ENCODE results near the gene PTPRD. TPM values are rescaled to one million over a fixed set of nuclear protein-coding genes. Genes with fewer than 3 reads are reported as not detected.

Gene PTPRD
- total RNA-seq, 1 experiment from 2014 or later, result 0.02 TPM

DNA sequence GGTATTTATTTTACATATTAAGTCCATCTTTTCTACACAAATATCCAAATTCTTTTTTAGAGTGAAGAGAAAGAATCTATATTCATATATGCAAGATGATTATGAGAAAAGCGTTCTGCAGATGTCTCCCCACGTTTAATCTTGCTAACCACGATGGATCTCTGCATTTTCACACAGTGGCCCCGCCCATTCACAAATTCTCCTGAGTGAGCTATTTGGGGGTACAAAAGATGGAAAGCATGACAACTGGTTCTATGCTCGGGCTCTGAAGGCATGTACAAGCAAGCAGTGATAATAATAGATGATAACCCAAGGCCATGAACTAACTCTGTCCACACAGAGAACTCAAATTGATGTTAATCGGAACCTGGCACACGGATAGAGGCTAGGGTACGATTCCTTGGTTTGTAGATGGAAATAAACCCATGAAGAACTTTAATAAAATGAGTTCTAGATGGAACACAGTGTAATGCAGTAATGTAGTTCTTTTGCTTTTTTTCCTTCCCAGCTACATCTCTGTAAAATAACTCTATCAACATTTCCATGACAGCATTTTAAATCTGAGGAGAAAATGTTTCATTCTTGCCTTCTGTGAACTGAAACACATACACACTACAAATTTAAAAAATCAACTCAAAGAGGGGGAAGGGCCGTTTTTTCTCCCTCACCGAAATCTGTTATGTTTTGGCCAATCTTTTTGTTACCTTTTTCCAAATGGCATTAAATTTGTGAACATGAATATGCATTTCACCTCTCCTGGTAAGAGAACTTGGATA lies 1961.5 kb downstream of the PTPRD start:
- Histone ChIP-seq H3K27ac (ENCODE audit: low read depth, low read length) (no peak overlapping the region), H4K20me1 (ENCODE audit: insufficient read depth) (no peaks in the 10 kb centered on the region), H3K9me2 (ENCODE audit: insufficient read depth) (no peaks in the 10 kb centered on the region), H3K4me2 (ENCODE audit: low read length) (no peak overlapping the region), H3K4me3 (replicated peaks in 1 of 2; ENCODE audit: low read depth in 1 of 2, low read length in 2 of 2) (no peak overlapping the region), H3K4me1 (ENCODE audit: control insufficient read depth in 1 of 2, insufficient read depth in 2 of 2, low read length in 2 of 2) (no peaks in the 10 kb centered on the region), H3K9ac (ENCODE audit: low read length) (no peak overlapping the region), H3K9me3 (ENCODE audit: control insufficient read depth in 1 of 2, insufficient read depth in 1 of 2, low read depth in 1 of 2, low read length in 2 of 2) (peaks cover 0 to 34% of the 10 kb centered on the region in 2 experiments; a peak in 2 of 4 replicates), H3K79me2 (ENCODE audit: insufficient read depth, low read length) (no peaks in the 10 kb centered on the region), H3K36me3 (ENCODE audit: control insufficient read depth in 1 of 2, insufficient read depth in 2 of 2, low read length in 2 of 2) (no peaks in the 10 kb centered on the region), H2AFZ (ENCODE audit: low read depth, low read length, poor library complexity, severe bottlenecking) (no peak overlapping the region), H3K27me3 (ENCODE audit: insufficient read depth, low read length) (no peaks in the 10 kb centered on the region)
- RAD21 ChIA-PET (ENCODE audit: low non-redundant PET in 1 of 2, low total read pairs in 2 of 2, uncharacterized antibody in 2 of 2, unreplicated experiment in 2 of 2), result no interaction called here
- DNase-seq (ENCODE audit: low read depth, low spot score) (no peak), ATAC-seq (no peak)
- CTCF ChIA-PET, result no interaction called here
- TF ChIP-seq SP1 (IDR thresholded peaks at IDR 0.05; ENCODE audit: low read depth) (no peak), ZNF274 (IDR thresholded peaks at IDR 0.05; ENCODE audit: low read depth, low read length) (no peak), SIN3A (IDR thresholded peaks at IDR 0.05; ENCODE audit: low read depth) (no peak), ZFX (IDR thresholded peaks at IDR 0.05) (no peak), TCF7L2 (IDR thresholded peaks at IDR 0.05; ENCODE audit: borderline replicate concordance, extremely low read depth, insufficient read depth, insufficient read length) (no peak), SRF (IDR thresholded peaks at IDR 0.05; ENCODE audit: low read depth) (no peak), JUND (IDR thresholded peaks at IDR 0.05) (no peak), POLR2A (IDR thresholded peaks at IDR 0.05; ENCODE audit: borderline replicate concordance, extremely low read depth, insufficient read depth, insufficient read length) (no peak), EGR1 (IDR thresholded peaks at IDR 0.05; ENCODE audit: low read depth) (no peak), EZH2phosphoT487 (IDR thresholded peaks at IDR 0.05; ENCODE audit: borderline replicate concordance) (no peak), CBX3 (IDR thresholded peaks at IDR 0.05; ENCODE audit: low read depth) (no peak), FOSL1 (IDR thresholded peaks at IDR 0.05; ENCODE audit: low read depth) (no peak)
- TF ChIP-seq, protein P1, sequence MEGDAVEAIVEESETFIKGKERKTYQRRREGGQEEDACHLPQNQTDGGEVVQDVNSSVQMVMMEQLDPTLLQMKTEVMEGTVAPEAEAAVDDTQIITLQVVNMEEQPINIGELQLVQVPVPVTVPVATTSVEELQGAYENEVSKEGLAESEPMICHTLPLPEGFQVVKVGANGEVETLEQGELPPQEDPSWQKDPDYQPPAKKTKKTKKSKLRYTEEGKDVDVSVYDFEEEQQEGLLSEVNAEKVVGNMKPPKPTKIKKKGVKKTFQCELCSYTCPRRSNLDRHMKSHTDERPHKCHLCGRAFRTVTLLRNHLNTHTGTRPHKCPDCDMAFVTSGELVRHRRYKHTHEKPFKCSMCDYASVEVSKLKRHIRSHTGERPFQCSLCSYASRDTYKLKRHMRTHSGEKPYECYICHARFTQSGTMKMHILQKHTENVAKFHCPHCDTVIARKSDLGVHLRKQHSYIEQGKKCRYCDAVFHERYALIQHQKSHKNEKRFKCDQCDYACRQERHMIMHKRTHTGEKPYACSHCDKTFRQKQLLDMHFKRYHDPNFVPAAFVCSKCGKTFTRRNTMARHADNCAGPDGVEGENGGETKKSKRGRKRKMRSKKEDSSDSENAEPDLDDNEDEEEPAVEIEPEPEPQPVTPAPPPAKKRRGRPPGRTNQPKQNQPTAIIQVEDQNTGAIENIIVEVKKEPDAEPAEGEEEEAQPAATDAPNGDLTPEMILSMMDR (IDR thresholded peaks at IDR 0.05 in 2 of 3, conservative IDR thresholded peaks at IDR 0.05 in 1 of 3; ENCODE audit: borderline replicate concordance in 1 of 3, insufficient read depth in 1 of 3, low read depth in 2 of 3, low read length in 2 of 3), result no peak
- TF ChIP-seq, protein P2, sequence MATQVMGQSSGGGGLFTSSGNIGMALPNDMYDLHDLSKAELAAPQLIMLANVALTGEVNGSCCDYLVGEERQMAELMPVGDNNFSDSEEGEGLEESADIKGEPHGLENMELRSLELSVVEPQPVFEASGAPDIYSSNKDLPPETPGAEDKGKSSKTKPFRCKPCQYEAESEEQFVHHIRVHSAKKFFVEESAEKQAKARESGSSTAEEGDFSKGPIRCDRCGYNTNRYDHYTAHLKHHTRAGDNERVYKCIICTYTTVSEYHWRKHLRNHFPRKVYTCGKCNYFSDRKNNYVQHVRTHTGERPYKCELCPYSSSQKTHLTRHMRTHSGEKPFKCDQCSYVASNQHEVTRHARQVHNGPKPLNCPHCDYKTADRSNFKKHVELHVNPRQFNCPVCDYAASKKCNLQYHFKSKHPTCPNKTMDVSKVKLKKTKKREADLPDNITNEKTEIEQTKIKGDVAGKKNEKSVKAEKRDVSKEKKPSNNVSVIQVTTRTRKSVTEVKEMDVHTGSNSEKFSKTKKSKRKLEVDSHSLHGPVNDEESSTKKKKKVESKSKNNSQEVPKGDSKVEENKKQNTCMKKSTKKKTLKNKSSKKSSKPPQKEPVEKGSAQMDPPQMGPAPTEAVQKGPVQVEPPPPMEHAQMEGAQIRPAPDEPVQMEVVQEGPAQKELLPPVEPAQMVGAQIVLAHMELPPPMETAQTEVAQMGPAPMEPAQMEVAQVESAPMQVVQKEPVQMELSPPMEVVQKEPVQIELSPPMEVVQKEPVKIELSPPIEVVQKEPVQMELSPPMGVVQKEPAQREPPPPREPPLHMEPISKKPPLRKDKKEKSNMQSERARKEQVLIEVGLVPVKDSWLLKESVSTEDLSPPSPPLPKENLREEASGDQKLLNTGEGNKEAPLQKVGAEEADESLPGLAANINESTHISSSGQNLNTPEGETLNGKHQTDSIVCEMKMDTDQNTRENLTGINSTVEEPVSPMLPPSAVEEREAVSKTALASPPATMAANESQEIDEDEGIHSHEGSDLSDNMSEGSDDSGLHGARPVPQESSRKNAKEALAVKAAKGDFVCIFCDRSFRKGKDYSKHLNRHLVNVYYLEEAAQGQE (IDR thresholded peaks at IDR 0.05; ENCODE audit: low read depth), result no peak
- TF ChIP-seq, protein P3, sequence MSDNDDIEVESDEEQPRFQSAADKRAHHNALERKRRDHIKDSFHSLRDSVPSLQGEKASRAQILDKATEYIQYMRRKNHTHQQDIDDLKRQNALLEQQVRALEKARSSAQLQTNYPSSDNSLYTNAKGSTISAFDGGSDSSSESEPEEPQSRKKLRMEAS (IDR thresholded peaks at IDR 0.05), result no peak
- no TSS peak for BruUV-seq (replicated peaks)
- POLR2A ChIA-PET, result no interaction called here
- intact Hi-C loops (cut with micrococcal nuclease), result no loop called here
